Measurements from ENCODE around the gene CAMSAP3.

The CAMSAP3 gene

GRCh38 chr19:7582446-7582845, 13.2 kb upstream of the CAMSAP3 start:
- CTCF ChIA-PET, result interaction anchor here (1.2 to 6.5 kb wide), 2 partner anchors 14 to 98 kb away, joined by 5 to 31 read pairs; partner anchors contain the start of gene TRAPPC5
- TF ChIP-seq CTCF (IDR thresholded peaks at IDR 0.05; ENCODE audit: insufficient read depth, low read length, missing control alignments), result no peak
- no peak for DNase-seq (ENCODE audit: low read depth, low spot score)
- no peak overlapping the region for H3K4me3 ChIP-seq (ENCODE audit: low read depth, low read length)
- POLR2A ChIA-PET, result no interaction called here

GRCh38 chr19:7589822-7590221, 5.8 kb upstream of the CAMSAP3 start:
- H3K4me3 ChIP-seq (ENCODE audit: low read depth, low read length), result no peak overlapping the region
- no peak for DNase-seq (ENCODE audit: low read depth, low spot score)
- CTCF ChIA-PET, result interaction anchor here (3.1 kb wide), 1 partner anchor 22 kb away, joined by 8 read pairs; no protein-coding TSS in a partner anchor
- POLR2A ChIA-PET, result no interaction called here
- TF ChIP-seq CTCF (IDR thresholded peaks at IDR 0.05; ENCODE audit: insufficient read depth, low read length, missing control alignments), result no peak

- ChIA-PET CTCF (interaction anchor here (0.9 to 3.1 kb wide), 2 partner anchors 22 to 223 kb away, joined by 3 to 8 read pairs; no protein-coding TSS in a partner anchor), POLR2A (no interaction called here)
- no peak overlapping the region for H3K4me3 ChIP-seq (ENCODE audit: low read depth, low read length)
- no peak for TF ChIP-seq CTCF (IDR thresholded peaks at IDR 0.05; ENCODE audit: insufficient read depth, low read length, missing control alignments)
- no peak for DNase-seq (ENCODE audit: low read depth, low spot score)
Observed at GRCh38 chr19:7590256-7590655, 5.4 kb upstream of the CAMSAP3 start.

- no peak for TF ChIP-seq CTCF (IDR thresholded peaks at IDR 0.05; ENCODE audit: insufficient read depth, low read length, missing control alignments)
- no peak for DNase-seq (ENCODE audit: low read depth, low spot score)
- POLR2A ChIA-PET, result no interaction called here
- CTCF ChIA-PET, result interaction anchor here (1.4 kb wide), 1 partner anchor 85 kb away, joined by 4 read pairs; the partner anchor contains the start of gene TRAPPC5
- no peak overlapping the region for H3K4me3 ChIP-seq (ENCODE audit: low read depth, low read length)
Observed at GRCh38 chr19:7596211-7596937, 711 bp downstream of the CAMSAP3 start.

GRCh38 chr19:7597689-7598088, 2.0 kb downstream of the CAMSAP3 start:
- H3K4me3 ChIP-seq (ENCODE audit: low read depth, low read length), result no peak overlapping the region
- no peak for TF ChIP-seq CTCF (IDR thresholded peaks at IDR 0.05; ENCODE audit: insufficient read depth, low read length, missing control alignments)
- CTCF ChIA-PET, result interaction anchor here (1.7 kb wide), 1 partner anchor 30 kb away, joined by 6 read pairs; no protein-coding TSS in a partner anchor
- POLR2A ChIA-PET, result no interaction called here
- no peak for DNase-seq (ENCODE audit: low read depth, low spot score)

GRCh38 chr19:7598180-7598579, 2.5 kb downstream of the CAMSAP3 start:
- DNase-seq (ENCODE audit: low read depth, low spot score), result no peak
- ChIA-PET POLR2A (no interaction called here), CTCF (interaction anchor here (1.7 kb wide), 1 partner anchor 30 kb away, joined by 6 read pairs; no protein-coding TSS in a partner anchor)
- no peak overlapping the region for H3K4me3 ChIP-seq (ENCODE audit: low read depth, low read length)
- no peak for TF ChIP-seq CTCF (IDR thresholded peaks at IDR 0.05; ENCODE audit: insufficient read depth, low read length, missing control alignments)

Measured in AG04449 (cell line).